H7 (cell line): ENCODE measurements around the gene EAF1. TPM values are rescaled to one million over a fixed set of nuclear protein-coding genes. Genes with fewer than 3 reads are reported as not detected.
"Not testable (repeated sequence)": the region's sequence is repeated elsewhere in the genome, so short reads cannot be mapped to it uniquely, and the experiment has no call there.

Source experiments
- DNase-seq: peaks from one replicate; pipeline ENCODE4 v3.0.0; 2012
- H3K27me3 ChIP-seq: 2 replicates; pipeline ENCODE4 v1.6.0; 2011; ENCODE audit warnings: mild to moderate bottlenecking, low read length; ENCODE audit not compliant: control insufficient read depth, insufficient read depth
- H3K36me3 ChIP-seq: replicated peaks from 2 replicates; pipeline ENCODE4 v1.5.1; 2011; ENCODE audit warnings: low read length; ENCODE audit not compliant: control insufficient read depth, insufficient read depth
- H3K4me3 ChIP-seq: 2 replicates; pipeline ENCODE4 v1.5.1; 2011; ENCODE audit warnings: low read depth, mild to moderate bottlenecking, control low read depth, low read length, moderate library complexity; ENCODE audit not compliant: insufficient read depth
- total RNA-seq: library from RNA; depleted of rRNA; stranded (reverse); fragments of >200 nt; shearing (Covaris generic); gene quantifications from 2 replicates; pipeline ENCODE4 v1.2.3, GENCODE V29; 2014

The EAF1 gene
- total RNA-seq, 1 experiment from 2014 or later: 25.7 TPM

DNA sequence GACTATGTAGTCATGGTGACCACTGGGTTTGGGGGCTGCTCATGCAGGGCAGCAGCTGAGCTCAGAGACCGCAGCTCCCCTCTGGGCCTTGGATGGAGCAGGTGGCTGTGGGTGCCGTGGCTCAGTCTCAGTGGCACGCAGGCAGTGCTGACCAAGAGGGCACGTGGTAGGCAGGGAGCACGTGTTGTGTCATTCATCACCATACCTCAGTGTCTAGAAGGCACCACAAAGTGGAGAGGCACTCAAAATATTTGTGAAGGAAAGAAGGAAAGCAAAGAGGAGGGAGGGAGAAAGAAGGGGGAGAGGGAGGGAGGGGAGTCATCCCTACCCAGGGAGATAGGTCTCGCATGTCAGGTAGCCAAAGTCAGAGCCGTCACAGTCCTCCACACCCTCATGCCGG lies 26.1 kb downstream of the EAF1 start:
- no peak for DNase-seq
- Histone ChIP-seq H3K4me3 (no peak overlapping the region), H3K27me3 (no peaks in the 10 kb centered on the region), H3K36me3 (no peaks in the 10 kb centered on the region)

DNA sequence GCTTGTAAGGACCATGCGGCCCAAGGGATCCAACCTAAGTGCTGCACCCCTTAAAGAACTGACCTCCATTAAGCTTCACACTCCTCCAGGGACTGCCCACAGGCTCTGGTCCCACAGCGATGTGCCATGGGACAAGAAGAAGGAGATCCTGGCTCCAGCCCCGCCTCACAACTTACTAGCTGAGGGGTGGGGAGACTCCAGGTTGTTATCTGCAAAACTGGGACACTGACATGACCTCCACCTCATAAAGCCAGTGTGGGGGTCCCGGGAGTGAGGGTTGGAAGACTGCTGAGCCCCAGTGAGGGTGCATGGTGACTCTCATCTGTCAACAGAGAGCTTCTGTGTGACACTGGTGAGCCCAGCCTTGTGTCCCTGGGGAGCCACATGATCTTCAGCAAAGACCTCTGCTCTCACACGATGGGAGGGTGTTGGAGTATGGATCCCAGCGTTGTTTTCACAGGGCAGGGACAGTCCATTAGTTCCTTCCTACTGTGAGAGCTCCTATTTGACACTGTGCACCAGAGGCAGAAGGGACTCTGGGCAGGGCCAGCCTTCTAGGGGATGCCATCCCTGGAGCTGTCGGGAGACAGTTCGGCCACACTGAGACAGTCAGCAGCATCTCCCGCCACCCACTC lies 26.7 kb downstream of the EAF1 start:
- no peaks in the 10 kb centered on the region for H3K27me3 ChIP-seq
- H3K4me3 ChIP-seq: no peak overlapping the region
- H3K36me3 ChIP-seq: no peaks in the 10 kb centered on the region
- DNase-seq: no peak

DNA sequence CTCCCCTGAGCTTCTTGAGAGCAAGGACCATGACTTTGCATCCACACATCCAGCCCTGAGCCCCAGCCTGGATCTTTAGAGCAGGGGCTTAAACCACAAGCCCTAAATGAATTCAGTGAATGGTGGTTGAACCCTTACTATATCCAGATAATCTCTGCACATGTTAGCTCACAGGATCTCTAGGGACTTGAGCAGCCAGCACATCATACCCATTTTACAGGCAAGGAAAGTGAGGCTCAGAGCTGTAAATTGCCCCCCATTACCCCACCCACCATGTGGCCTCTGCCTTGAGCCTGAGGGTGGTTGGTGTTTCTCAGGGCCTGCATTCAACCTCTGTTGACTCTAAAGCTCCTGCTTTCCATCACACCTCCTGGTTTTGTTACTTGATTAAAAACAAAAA lies 27.6 kb downstream of the EAF1 start:
- H3K4me3 ChIP-seq: no peak overlapping the region
- no peak for DNase-seq
- H3K27me3 ChIP-seq: no peaks in the 10 kb centered on the region
- no peaks in the 10 kb centered on the region for H3K36me3 ChIP-seq

DNA sequence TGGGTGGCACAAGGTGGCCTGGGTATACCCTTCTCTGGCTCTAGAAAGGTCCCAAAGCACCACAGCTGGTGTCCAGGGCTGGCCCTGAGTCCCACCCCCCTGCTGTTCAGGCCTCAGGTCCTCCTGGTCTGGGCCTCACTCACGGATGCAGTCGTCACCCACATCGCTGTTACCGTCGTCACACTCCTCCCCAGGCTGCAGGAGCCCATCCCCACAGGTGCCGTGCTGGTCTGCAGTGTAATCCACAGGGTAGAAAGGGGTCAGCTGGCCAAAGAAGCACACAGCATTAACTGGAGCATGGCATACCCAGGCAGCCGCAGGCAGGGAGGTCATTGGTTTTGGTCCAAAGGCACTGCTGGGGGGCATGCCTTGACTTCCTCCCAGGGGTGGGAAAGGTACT lies 28.4 kb downstream of the EAF1 start:
- no peak for DNase-seq
- Histone ChIP-seq H3K36me3 (no peaks in the 10 kb centered on the region), H3K27me3 (no peaks in the 10 kb centered on the region), H3K4me3 (no peak overlapping the region)

DNA sequence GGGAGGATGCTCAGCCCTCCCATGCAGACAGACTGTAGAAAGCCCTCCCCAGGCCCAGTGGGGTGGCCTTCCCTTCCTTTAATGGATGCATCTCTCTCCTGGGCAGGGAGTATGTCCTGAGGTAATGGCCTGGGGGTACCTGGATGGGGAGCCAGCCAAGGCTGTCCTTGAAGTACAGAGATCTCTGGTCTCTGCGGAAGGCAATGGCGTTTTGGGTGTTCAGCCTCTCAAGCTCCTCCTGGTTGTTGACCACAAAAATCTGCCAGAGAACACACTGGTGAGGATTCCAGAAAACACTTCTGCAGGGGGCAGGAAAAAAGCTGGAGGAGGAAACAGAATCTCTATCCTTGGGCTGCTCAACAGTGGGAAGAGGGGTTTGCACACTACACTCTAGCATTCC lies 28.9 kb downstream of the EAF1 start:
- no peaks in the 10 kb centered on the region for H3K27me3 ChIP-seq
- H3K36me3 ChIP-seq: no peaks in the 10 kb centered on the region
- no peak overlapping the region for H3K4me3 ChIP-seq
- DNase-seq: no peak

DNA sequence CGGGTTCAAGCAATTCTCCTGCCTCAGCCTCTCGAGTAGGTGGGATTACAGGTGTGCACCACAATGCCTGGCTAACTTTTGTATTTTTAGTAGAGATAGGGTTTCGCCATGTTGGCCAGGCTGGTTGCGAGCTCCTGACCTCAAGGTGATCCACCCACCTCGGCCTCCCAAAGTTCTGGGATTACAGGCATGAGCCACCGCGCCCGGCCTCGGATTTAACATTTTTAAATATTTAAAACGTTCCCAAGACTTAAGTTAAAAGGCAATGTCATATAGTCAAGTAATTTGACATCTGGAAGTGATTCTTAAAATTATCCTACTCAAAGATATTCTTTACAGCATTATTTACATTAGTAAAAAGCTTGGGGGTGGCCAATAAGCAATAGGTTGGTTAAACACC lies 29.5 kb downstream of the EAF1 start:
- not testable (repeated sequence) for DNase-seq, H3K27me3 ChIP-seq, H3K36me3 ChIP-seq, H3K4me3 ChIP-seq

GRCh38 chr3:15458212-15458780 lies 30.9 kb downstream of the EAF1 start:
- DNase-seq: no peak
- no peaks in the 10 kb centered on the region for H3K27me3 ChIP-seq
- H3K36me3 ChIP-seq: no peaks in the 10 kb centered on the region

GRCh38 chr3:15460891-15461531 lies 33.6 kb downstream of the EAF1 start:
- H3K27me3 ChIP-seq: no peaks in the 10 kb centered on the region
- H3K36me3 ChIP-seq: no peaks in the 10 kb centered on the region
- H3K4me3 ChIP-seq: no peak overlapping the region
- no peak for DNase-seq

More at GRCh38 chr3:15458212-15458780, 30.9 kb downstream of the EAF1 start:
- H3K4me3 ChIP-seq: no peak overlapping the region

- Histone ChIP-seq H3K4me3 (no peak overlapping the region), H3K27me3 (no peaks in the 10 kb centered on the region), H3K36me3 (no peaks in the 10 kb centered on the region)
- no peak for DNase-seq
These were observed 35.1 kb downstream of the EAF1 start for GRCh38 chr3:15462451-15462850.

- Histone ChIP-seq H3K4me3 (no peak overlapping the region), H3K36me3 (no peaks in the 10 kb centered on the region)
These were observed 38.6 kb downstream of the EAF1 start for GRCh38 chr3:15465876-15466585.

GRCh38 chr3:15467227-15468181 lies 40.1 kb downstream of the EAF1 start:
- no peaks in the 10 kb centered on the region for H3K27me3 ChIP-seq

More at GRCh38 chr3:15465876-15466585, 38.6 kb downstream of the EAF1 start:
- no peaks in the 10 kb centered on the region for H3K27me3 ChIP-seq
- DNase-seq: no peak

GRCh38 chr3:15470261-15470660 lies 42.9 kb downstream of the EAF1 start:
- peak; percentile 83 for DNase-seq
- Histone ChIP-seq H3K4me3 (no peak overlapping the region), H3K27me3 (no peaks in the 10 kb centered on the region), H3K36me3 (no peaks in the 10 kb centered on the region)

More at GRCh38 chr3:15467227-15468181, 40.1 kb downstream of the EAF1 start:
- H3K4me3 ChIP-seq: no peak overlapping the region
- H3K36me3 ChIP-seq: no peaks in the 10 kb centered on the region
- no peak for DNase-seq

DNA sequence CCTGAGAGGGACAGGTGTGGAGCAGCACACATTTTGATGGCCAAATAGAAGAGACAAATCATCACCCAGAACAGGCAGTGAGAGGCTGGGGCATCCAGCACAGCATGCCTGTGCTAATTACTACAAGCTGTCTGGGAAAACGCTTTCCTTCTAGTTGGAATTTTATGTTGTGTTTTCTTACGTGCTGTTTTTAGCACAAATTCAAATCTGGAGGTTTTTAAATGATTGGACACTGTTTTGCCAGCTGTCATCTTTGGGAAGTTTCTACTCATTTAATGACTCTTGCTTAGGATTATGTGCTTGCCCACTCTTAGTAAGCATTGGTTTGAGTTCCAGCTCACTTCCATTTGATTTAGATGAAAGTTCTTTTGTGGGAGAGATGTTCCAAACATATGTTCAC lies 43.5 kb downstream of the EAF1 start:
- H3K4me3 ChIP-seq: no peak overlapping the region
- no peaks in the 10 kb centered on the region for H3K36me3 ChIP-seq
- no peaks in the 10 kb centered on the region for H3K27me3 ChIP-seq
- no peak for DNase-seq

DNA sequence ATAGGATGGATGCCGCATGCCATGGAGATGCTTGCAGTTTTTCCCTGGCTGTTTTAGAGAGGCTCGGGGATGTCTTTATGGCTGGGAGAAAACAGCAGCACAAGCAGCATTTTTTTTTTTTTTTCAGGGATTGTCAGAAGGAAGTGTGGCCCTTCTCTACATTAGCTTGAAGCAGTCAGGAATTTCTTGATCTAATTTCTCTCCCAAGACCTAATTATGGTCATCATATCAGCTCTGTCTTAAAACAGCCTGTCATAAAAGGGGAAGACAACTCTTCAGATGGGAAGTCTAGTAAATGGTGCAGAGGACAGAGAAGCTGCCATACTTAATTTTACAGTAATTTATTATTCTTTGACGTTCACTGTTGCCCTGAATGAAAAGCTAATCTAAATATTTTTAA lies 44.5 kb downstream of the EAF1 start:
- Histone ChIP-seq H3K36me3 (no peaks in the 10 kb centered on the region), H3K27me3 (no peaks in the 10 kb centered on the region), H3K4me3 (no peak overlapping the region)
- no peak for DNase-seq
